GM12891 (cell line): ENCODE measurements around the gene RHOU.

ENCODE experiments used
- DNase-seq: peaks from one replicate; pipeline ENCODE4 v3.0.0; 2011; ENCODE audit warnings: low spot score; ENCODE audit not compliant: insufficient read length
- FAIRE-seq: peaks from 2 replicates; lab custom pipeline; 2011; peaks lifted over from hg19 to GRCh38; lab: Jason Lieb, UNC
- PAX5 ChIP-seq: IDR thresholded peaks from 2 replicates; pipeline ENCODE4 v1.6.1; 2011; ENCODE audit warnings: low read length, moderate library complexity, mild to moderate bottlenecking; ENCODE audit not compliant: insufficient read depth, severe bottlenecking
- POLR2A ChIP-seq: IDR thresholded peaks from 2 replicates; pipeline ENCODE4 v1.6.1; 2011; ENCODE audit warnings: low read depth, low read length, control low read depth
- POLR2AphosphoS5 ChIP-seq: IDR thresholded peaks from 2 replicates; pipeline ENCODE4 v1.6.1; 2011; ENCODE audit warnings: low read depth, low read length, control low read depth
- POU2F2 ChIP-seq: IDR thresholded peaks from 2 replicates; pipeline ENCODE4 v1.6.1; 2011; ENCODE audit warnings: low read depth, mild to moderate bottlenecking, control low read depth, low read length, moderate library complexity
- SPI1 ChIP-seq: IDR thresholded peaks from 2 replicates; pipeline ENCODE4 v1.6.1; 2011; ENCODE audit warnings: low read depth, low read length, control low read depth
- TAF1 ChIP-seq: IDR thresholded peaks from 2 replicates; pipeline ENCODE4 v1.6.1; 2011; ENCODE audit warnings: low read depth, low read length, control low read depth

Gene RHOU

DNA sequence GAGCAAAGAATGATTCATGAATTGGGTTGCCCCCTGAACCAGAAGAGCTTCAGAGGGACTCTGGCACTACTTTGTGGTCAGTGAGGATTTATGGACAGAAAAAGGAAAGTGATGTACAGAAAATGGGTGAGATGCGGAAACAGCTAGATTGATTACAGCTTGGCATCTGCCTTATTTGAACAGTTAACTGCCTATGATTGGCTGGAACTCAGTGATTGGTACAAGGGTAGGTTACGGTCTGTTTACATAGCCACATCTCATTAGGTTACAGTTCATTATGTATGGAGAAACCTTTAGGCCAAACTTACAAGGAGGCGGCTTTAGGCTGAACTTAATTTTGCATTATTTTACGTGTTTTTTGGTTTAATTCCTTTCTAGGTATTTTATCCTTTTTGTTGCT is 29.0 kb upstream of the RHOU start:
- TF ChIP-seq POU2F2: no peak
- DNase-seq (no peak), FAIRE-seq (no peak)

DNA sequence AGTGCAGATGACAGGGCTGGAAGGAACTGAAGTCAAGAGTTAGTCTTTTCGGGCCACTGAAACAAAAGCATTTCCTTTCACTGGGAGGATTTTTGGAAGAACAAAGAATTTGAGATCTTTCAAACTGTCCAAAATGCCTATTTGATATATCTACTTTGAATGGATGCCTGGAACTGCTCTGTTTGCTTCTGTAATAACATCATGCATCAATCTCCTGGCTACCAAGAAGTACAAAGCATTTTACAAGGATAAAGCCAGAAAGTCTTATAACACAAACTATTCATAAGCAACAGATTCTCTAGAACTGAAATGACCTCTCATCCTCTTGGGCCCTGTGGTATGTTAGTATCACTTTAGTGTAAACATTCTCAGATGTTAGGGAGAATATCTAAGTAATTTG is 18.2 kb upstream of the RHOU start:
- no peak for TF ChIP-seq TAF1
- no peak for TF ChIP-seq SPI1
- TF ChIP-seq POLR2AphosphoS5: no peak
- TF ChIP-seq POLR2A: no peak
- TF ChIP-seq POU2F2: no peak
- TF ChIP-seq PAX5: no peak
- DNase-seq (no peak), FAIRE-seq (no peak)

GRCh38 chr1:228721407-228721806 is 13.9 kb upstream of the RHOU start:
- no peak for TF ChIP-seq SPI1
- TF ChIP-seq POLR2A: no peak
- TF ChIP-seq PAX5: no peak
- TF ChIP-seq TAF1: no peak
- TF ChIP-seq POLR2AphosphoS5: no peak
- no peak for TF ChIP-seq POU2F2
- FAIRE-seq: no peak
- no peak for DNase-seq

- FAIRE-seq (no peak), DNase-seq (no peak)
- no peak for TF ChIP-seq SPI1
These were observed 12.0 kb upstream of the RHOU start for GRCh38 chr1:228723287-228723686.

- no peak for TF ChIP-seq PAX5
- DNase-seq (no peak), FAIRE-seq (no peak)
These were observed 11.4 kb upstream of the RHOU start for GRCh38 chr1:228723921-228724320.

- FAIRE-seq (no peak), DNase-seq (no peak)
- TF ChIP-seq SPI1 (no peak), PAX5 (no peak), POLR2AphosphoS5 (no peak), POU2F2 (no peak), TAF1 (no peak), POLR2A (no peak)
These were observed 10.1 kb upstream of the RHOU start for GRCh38 chr1:228725178-228725577.

GRCh38 chr1:228727681-228728171 is 7.6 kb upstream of the RHOU start:
- FAIRE-seq: no peak
- no peak for DNase-seq
- TF ChIP-seq SPI1 (no peak), PAX5 (no peak), TAF1 (no peak), POLR2AphosphoS5 (no peak), POU2F2 (no peak), POLR2A (no peak)

GRCh38 chr1:228732426-228732825 is 2.9 kb upstream of the RHOU start:
- no peak for FAIRE-seq
- DNase-seq: no peak

DNA sequence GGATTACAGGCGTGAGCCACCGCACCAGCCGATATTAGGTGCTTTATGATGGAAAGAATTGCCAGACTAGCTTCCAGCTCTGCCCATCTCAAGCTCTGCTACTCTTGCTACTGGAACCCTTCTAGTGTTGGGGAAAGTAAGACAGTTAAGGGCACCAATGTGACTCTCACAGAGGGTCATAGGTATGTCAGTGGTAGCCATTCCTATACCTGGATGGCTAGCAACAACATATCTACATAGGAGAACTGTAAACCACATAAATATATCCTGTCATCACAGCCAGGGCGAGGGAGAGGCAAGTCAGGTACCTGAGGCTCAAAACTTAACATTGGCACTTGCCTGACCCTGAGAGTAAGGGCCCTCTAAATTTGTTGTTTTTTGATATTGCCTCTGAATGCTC is 1.7 kb upstream of the RHOU start:
- DNase-seq: no peak
- TF ChIP-seq POLR2AphosphoS5: no peak
- TF ChIP-seq SPI1: no peak
- TF ChIP-seq TAF1: no peak
- no peak for TF ChIP-seq POU2F2
- TF ChIP-seq POLR2A: no peak
- FAIRE-seq: no peak

More at GRCh38 chr1:228732426-228732825, 2.9 kb upstream of the RHOU start:
- TF ChIP-seq SPI1: no peak
- no peak for TF ChIP-seq PAX5
- TF ChIP-seq POLR2A: no peak
- TF ChIP-seq POLR2AphosphoS5: no peak
- TF ChIP-seq POU2F2: no peak
- no peak for TF ChIP-seq TAF1

DNA sequence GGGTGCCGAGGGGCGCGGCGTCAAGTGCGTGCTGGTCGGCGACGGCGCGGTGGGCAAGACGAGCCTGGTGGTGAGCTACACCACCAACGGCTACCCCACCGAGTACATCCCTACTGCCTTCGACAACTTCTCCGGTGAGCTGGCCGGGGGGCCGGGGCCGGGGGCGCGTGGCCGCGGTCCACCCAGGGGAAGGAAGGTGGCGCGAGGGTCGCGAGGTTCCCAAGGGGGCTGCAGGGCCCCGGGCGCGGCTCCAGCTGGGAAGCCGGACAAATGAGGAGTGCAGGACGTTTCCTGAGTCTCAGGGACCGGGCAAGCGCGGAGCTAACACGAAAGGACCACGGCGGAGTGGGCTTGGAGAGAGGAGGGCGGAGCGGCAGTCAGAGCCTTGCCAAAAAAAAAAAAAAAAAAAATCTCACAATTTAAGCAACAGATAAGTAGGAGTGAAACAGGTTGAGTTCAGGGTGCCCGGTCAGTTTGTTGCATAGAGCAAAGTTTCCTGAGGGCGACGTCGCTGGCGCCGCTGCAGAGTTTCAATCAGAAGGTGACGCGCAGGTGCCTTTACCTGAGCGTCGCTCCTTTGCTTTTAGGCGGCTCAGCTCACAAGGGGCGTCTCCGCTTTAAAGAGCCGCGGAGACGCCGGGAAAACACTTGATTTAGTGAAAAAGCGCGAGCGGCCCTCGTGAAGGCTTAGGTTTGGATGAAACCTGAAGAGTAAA is 750 bp downstream of the RHOU start:
- peak; percentile 14 for DNase-seq
- no peak for FAIRE-seq
- no peak for TF ChIP-seq TAF1
- no peak for TF ChIP-seq SPI1
- no peak for TF ChIP-seq POLR2AphosphoS5
- TF ChIP-seq POLR2A: no peak
- TF ChIP-seq PAX5: no peak
- no peak for TF ChIP-seq POU2F2

DNA sequence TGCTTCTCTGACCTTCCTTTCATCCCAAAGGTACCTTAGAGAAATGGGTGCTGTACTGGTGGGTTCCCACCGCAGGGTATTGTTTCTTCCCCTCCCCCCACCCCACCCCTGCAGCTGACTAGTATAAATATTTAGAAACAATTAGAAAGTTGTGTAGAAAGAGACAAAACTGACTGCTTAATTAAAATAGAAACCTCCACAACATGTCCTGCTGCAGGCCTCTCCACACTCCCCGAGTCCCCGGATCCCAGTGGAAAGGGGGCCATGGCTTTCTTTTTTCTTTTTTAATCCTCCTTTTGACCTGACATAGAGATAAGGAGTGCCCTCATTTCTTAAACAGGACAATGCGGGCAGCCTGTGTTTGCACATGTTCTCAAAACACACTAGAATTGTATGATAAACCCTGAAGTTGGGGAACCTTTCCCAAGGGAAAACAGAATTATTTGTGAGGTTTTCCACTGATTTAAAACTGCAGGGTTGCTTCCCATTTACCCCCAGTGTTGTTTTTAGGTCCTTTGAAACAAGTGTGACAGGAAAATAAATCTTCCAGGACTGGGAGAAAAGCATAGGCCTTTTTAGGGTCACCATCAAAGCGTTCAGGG is 1.7 kb downstream of the RHOU start:
- FAIRE-seq: no peak
- DNase-seq: no peak
- TF ChIP-seq PAX5: no peak
- no peak for TF ChIP-seq SPI1
- TF ChIP-seq POU2F2: no peak
- TF ChIP-seq TAF1: no peak
- no peak for TF ChIP-seq POLR2A
- no peak for TF ChIP-seq POLR2AphosphoS5
